HL-60/S4 (cell line): ENCODE measurements around the gene MYOM3.
"Not testable (repeated sequence)": the region's sequence is repeated elsewhere in the genome, so short reads cannot be mapped to it uniquely, and the experiment has no call there.

Experiments
- in situ Hi-C: fragments of 300-500 bp; cut with MboI; formaldehyde crosslinking; loops from 2 replicates; pipeline ENCODE4 v1.14.3; 2022; ENCODE audit warnings: low sequenced_read_pairs

Gene MYOM3

DNA sequence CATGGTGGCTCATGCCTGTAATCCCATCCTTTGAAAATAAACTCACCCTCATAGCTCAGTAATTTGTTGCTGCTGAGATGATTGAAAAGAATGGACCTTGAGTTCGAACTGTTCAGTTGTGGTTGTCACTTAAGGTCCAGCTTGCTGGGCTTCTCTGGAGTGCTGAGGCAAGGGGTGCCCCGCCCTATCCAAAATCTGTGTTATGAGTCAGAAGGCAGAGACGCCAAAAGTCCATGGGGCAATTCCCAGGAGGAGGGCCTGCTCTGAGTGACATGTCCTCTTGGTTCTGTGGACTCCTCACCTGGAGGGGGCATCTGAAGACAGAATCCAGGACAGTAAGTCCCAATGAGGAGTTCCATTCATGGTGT is 64.8 kb downstream of the MYOM3 start:
- in situ Hi-C loops: no loop called here

DNA sequence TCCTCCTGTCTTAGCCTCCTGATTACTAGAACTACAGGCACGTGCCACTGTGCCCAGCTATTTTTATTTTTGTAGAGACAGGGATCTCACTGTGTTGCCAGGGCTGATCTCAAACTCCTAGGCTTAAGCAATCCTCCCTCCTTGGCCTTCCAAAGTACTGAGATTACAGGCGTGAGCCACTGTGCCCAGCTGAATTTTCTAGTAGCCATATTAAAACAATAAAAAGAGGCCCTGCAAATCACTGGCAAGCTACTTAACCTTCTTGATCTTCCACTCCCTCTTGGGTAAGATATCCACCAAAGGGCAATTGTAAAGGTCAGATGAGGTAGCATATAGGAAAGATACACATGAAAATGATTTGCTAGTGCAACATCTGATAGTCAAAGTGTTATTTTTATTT is 66.2 kb downstream of the MYOM3 start:
- in situ Hi-C loops: no loop called here

DNA sequence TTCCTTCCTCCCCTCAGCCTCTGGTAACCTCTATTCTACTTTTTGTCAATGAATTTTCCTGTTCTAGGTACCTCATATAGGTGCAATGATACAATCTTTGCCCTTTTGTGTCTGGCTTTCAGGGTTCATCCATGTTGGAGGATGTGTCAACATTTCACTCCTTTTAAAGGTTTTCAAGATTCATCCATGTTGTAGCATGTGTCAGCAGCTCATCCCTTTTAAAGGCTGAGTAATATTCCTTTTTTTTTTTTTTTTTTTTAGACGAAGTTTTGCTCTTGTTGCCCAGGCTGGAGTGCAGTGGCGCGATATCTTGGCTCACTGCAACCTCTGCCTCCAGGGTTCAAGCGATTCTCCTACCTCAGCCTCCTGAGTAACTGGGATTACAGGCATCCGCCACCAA is 67.3 kb downstream of the MYOM3 start:
- in situ Hi-C loops: not testable (repeated sequence)

DNA sequence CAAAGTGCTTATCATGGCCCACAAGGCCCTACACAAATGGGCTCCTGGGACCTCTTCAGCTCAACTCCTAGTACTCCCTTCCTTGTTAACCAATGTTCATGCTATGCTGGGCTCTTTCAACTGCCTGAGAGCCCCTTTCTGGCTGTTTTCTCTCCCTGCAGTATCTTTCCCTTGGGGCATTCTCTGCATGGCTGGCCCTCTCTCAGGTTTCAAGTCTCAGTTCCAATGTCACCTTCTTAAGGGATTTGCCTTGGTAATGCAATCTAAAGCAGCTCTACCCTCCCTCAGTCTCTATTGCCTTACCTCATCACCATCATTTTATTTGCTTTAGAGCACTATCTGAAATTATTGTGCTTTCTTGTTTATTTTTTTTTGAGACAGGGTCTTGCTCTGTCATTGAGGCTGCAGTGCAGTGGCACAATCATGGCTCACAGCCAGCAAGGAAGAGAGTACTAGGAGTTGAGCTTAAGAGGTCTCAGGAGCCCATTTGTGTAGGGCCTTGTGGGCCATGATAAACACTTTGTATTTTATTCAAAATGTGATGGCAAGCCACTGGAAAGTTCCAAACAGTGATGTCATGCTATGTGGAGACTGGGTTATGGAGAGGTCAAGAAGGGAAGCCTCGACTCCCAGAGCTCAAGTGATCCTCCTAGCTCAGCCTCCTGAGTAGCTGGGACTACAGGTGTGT is 68.4 kb downstream of the MYOM3 start:
- in situ Hi-C loops: no loop called here

DNA sequence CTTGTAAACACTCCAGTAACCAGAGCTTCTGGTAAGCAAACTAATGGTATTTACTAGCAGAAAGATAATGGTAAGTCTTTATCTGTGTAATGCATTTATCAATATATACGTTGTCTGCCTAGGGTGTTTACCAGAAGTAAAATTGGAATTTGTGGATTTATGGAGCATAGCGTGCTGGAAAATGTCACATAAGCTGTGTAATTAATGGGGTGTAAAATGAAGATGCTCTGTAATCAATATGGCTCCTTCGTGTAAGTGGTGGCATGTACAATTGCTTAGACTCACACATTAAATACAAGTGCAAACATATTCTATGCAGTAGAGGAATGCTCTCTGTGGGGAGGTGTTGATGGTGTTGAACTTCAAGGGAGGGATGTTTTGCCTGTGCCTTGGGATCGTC is 69.6 kb downstream of the MYOM3 start:
- in situ Hi-C loops: no loop called here

DNA sequence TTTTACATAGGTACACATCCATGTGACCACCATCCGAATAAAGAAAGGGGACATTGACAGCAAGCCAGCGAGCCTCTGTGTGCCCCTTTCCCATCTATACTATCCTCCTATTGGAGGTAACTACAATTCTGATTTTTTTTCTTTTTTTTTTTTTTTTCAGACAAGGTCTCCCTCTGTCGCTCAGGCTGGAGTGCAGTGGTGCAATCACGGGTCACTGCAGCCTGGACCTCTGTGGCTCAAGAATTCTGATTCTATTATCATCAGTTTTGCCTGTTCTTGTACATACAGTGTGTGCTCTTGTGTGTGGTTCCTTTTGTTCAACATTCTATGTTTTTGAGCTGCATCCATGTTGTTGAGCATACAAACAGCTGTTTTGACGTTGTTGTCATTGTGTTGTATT is 75.8 kb downstream of the MYOM3 start:
- in situ Hi-C loops: no loop called here

DNA sequence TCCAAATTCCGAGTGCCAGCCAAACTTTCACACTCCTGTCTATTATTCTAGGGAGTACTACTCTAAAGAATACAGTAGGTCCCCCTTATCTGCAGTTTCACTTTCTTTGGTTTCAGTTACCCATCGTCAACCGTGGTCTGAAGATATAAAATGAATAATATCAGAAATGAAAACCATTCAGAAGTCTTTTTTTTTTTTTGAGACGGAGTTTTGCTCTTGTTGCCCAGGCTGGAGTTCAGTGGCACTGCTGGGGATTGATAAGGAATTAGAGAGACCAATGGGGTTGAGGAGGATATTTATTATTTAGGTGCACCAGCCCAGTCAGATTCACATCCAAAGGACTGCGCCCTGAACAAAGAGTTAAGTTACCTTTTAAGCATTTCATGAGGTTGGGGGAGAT is 79.0 kb downstream of the MYOM3 start:
- in situ Hi-C loops: no loop called here

DNA sequence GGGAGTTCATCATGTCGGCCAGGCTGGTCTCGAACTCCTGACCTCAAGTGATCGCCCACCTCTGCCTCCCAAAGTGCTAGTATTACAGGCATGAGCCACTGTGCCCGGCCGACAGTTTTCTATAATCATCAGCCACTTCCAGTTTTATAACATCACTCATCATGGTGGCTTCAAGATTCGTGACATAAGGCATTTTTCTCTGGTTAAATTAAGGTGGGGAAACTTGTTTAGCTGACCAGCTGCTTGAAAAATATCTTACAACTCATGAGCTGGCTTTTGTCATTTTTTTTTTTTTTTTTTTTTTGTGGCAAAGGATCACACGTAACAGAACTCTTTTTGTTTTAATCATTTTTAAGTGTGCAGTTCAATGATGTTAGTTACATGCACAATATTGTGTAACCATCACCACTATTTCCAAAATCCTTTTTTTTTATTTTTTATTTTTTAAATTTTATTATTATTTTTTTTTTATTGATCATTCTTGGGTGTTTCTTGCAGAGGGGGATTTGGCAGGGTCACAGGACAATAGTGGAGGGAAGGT is 80.9 kb downstream of the MYOM3 start:
- in situ Hi-C loops: not testable (repeated sequence)

DNA sequence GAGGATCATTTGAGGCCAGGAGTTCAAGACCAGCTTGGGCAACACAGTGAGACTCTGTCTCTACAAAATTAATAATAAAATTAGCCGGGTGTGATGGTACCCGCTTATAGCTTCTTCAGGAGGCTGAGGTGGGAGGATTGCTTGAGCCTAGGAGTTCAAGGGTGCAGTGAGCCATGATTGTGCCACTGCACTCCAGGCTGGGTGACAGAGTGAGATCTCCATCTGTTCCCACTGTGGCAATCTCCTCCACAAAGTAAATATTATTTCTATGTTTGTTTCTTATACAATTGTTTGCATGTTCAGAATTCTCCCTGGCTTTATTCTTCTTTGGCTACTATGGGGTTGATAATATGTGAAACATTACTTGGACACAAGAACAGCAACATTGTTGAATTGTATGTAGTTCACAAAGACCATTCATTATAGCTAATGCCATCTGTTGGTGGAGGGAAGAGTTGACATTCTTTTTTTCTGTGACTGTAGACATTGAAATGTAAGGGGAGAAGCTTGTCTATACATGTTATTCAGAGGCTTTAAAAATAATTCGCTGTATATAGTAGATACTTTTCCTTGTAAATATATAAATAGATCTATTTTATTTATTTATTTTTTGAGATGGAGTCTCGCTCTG is 84.0 kb downstream of the MYOM3 start:
- in situ Hi-C loops: no loop called here

DNA sequence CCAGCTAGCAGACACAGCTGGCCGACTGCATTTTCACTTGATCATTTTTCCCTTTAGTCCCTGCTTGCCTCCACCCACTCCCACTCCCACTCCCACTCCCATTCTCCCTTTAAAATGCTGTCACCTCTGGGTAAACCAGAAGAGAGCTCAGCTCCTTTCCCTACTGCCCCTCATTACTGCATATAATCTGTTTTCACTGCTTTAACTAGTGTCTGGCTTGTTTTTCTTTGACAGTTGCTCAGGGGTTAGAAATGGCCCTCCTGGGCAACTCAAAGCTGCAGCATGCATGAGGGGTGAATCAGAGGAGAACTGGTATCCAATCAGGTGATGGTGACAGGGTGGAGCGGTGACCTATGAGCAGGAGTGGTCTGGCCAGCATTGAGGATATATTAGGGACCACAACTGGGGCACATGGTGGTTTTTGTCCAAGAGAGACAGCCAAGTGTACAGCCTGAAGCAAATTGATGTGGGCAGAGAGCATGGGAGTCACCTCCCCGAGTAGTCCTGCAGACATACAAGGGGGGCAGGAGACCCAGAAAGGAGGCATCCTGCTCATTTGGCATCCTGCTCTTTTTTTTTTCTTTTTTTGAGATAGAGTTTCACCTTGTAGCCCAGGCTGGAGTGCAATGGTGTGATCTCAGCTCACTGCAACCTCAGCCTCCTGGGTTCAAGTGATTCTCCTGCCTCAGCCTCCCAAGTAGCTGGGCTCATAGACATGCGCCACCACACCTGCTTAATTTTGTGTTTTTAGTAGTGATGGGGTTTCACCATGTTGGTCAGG is 89.2 kb downstream of the MYOM3 start:
- in situ Hi-C loops: no loop called here

DNA sequence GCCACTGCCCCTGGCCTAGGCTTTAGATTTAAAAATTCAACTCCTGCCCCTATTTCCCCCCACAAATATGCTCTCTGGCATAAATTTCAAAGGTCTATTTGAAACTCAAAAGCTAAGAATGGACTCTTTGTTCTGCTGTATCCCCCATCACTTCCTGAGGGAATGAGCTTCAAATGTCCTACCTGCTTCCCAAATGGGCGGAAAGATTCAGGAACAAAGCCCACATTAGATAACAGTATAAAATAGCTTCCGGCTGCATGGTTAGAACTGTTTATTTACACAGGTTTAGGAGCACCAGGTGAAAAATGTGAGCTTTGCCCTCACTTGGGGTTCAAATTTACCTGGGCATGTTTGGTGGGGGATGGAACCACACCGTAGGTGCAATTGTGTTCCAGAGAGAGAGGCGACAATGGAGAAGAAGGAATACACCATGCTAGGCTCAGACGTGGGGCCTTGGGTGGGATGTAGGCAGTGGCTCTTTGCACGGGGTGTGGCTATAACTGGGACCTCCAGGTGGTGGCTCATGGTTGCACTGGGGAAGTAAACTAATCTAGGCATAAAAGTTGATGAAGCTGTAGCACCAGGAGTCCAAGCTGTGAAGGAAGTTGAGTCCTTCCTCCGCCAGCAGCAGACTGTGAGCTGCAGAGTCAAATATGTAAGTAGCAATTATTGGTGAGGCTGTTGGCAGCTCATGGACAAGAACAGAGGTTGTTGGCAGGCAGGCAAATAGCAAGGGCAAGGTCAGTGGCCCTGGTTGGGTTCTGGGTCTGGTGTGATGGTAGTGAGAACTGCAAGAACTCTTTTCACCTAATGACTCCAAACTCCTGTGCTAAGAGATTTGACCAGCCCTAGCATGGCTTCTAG is 90.3 kb downstream of the MYOM3 start:
- in situ Hi-C loops: no loop called here

DNA sequence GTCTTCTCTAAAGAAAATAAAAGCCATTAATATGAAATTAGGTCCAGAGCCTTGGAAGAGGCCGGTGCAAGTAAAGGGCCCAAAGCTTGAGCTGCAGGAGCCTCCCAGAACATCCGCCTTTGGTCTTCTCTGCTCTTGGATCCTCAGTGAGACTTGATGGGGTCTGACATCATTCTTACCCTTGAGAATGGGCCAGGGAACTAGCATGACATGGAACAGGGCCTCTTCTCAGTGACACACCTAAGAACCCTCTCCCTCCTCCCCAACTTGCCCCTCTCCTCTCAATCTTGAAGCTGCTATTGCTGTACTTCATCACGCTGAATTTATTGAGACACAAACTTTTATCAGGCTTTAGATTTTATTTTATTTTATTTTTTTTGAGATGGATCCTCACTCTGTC is 91.5 kb downstream of the MYOM3 start:
- in situ Hi-C loops: no loop called here

DNA sequence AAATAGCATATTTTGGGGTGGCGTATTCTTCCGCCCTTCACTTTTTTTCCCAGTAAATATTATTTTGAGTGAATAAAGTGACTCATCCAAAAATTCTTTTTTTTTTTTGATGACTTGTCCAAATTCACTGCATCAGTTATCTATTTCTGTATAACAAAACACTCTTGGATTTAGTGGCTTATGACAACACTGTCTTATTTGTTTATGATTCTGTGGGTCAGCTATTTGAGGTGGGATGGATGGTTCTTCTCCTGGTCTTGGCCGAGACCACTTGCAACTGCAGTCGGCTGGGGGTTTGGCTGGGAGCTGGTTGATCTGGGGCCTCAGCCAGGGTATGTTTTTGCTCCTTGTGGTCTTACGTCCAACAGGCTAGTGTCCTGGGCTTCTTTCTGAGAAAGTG is 91.9 kb downstream of the MYOM3 start:
- in situ Hi-C loops: no loop called here

DNA sequence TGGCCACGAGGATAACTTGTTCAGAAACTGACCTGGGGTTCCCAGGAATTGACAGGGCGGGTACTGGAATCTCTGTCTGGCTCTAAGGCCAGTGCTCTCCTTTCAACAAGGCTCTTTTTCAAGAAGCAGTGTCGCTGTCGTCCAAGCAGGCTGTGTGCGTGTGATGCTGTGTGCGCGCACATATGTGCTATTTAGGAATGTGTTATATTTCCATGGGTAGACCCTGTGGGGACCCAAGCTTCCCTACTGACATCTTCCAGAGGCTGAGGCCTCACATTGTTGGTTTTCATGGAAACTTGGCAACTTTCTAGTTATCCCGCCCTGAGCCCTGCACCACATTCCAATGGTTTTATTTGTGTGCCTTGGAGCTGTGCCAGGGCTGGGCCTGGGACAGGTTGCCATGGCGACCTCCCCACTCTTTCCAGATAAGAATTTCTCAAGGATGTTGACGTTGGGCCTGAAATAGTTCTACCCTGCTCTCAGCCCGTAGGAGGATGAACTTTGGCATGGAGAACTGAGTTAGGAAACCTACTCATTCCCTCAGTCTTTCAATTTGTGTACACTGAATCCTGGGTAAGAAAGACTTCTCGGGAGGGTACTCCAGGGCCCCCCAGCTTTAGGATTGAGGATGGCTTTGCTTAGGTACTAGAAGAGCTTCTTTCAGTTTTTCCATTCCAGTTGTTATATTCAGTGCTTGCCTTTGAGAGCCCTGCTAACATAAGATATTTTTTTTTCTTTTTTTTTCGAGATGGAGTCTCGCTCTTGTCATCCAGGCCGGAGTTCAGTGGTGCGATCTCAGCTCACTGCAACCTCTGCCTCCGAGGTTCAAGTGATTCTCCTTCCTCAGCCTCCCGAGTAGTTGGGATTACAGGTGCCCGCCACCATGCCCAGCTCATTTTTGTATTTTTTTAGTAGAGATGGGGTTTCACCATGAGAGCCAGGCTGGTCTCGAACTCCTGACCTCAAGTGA is 93.0 kb downstream of the MYOM3 start:
- in situ Hi-C loops: no loop called here

DNA sequence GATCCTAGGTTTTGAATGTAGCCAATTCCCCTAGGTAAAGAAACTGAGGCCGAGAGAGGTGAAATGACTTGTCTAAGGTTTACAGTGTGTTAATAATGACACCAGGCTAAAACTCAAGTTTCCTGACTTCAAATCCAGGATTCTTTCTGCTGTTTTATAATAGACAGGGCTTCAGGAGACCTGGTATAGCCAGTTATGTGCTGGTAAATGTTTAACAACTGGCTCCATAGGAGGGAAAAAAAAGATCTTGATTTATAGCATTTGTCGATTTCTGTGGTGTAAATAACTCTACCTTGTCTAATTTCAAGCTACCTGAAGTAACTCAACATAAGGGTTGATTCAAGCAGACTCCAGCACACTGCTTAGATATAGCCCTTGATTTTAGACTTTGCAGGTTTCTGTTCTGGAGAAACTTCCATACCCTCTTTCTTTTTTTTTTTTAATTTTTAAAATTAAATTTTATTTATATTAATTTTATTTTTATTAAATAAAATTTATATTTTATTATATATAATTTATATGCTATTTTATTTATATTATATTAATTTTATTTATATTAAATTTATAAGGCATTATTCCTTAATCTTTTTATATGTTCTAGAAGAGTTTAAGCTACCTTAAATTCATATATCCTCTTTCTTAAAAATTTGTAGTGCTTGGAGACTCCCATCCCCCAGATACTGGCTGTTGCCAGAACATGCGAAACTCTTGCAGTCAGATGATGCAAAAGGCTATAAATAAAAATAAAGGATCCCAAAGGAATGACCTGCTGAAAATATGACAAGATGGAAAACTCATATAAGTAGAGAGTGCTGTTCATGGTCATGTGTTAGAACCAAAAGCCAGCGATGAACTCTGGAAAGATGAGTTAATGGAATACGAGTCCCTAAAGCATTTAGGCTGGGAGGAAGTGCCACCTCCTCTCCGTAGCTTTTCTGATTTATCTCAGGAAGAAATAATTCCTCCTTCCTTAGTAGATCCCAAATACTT is 96.4 kb downstream of the MYOM3 start:
- in situ Hi-C loops: no loop called here

DNA sequence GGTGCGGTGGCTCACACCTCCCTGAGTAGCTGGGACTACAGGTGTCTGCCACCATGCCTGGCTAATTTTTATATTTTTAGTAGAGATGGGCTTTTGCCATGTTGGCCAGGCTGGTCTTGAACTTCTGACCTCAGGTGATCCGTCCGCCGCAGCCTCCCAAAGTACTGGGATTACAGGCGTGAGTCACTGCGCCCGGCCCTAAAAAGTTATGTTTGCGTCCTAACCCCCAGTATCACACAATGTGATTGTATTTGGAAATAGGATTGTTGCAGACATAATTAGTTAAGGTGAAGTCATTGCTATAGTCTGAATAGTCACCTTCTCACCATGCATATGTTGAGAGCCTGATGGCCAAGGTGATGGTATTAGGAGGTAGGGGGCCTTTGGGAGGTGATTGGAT is 99.1 kb downstream of the MYOM3 start:
- in situ Hi-C loops: not testable (repeated sequence)

DNA sequence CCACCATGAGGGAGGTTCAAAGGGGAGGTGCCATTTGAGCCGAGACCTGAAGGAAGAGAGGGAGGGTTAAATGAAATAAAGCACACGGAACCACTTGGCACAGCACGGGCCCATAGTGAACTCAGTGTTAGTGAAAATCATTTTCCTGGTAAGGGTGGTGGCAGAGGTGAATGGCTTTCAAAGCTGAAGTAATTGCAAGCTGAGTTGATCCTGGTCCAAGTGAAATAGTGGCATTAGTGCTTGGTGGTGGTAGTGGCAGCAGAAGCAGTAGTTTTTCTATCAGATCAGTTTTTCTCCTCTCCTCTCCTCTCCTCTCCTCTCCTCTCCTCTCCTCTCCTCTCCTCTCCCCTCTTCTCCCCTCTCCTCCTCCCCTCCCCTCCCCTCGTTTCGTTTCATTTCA is 101.3 kb downstream of the MYOM3 start:
- in situ Hi-C loops: no loop called here

DNA sequence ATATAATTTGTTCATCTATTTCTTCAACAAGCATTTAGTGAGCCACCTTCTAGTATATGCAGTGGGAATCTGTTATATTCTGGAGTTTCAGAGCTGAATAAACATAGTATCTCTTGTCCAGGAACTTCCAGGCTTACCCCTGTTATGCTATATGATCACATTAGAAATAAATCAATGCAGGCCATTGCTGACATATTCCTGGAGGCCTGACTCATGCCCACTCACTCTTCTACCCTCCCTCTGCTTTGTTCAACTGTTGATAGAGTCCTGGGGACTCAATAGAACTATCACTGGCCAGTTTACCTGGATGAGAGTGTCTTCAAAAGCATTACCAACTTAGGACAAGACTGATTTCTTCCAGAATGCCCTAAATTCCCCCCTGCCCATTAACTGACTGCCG is 102.5 kb downstream of the MYOM3 start:
- in situ Hi-C loops: no loop called here
